Loucy (cell line): ENCODE measurements around the gene EGF.
"Not testable (repeated sequence)": the region's sequence is repeated elsewhere in the genome, so short reads cannot be mapped to it uniquely, and the experiment has no call there.

Experiments
- EZH2phosphoT487 ChIP-seq: fragments of 200-600 bp; IDR thresholded peaks from 2 replicates; pipeline ENCODE4 v1.6.1; 2018; ENCODE audit warnings: antibody characterized with exemption, mild to moderate bottlenecking, moderate library complexity, borderline replicate concordance
- TF ChIP-seq, protein P1 (sequence below): fragments of 200-600 bp; sonication (generic); conservative IDR thresholded peaks from 2 replicates; pipeline ENCODE4 v1.5.1; 2014; ENCODE audit warnings: mild to moderate bottlenecking, antibody characterized with exemption, low read length

DNA sequence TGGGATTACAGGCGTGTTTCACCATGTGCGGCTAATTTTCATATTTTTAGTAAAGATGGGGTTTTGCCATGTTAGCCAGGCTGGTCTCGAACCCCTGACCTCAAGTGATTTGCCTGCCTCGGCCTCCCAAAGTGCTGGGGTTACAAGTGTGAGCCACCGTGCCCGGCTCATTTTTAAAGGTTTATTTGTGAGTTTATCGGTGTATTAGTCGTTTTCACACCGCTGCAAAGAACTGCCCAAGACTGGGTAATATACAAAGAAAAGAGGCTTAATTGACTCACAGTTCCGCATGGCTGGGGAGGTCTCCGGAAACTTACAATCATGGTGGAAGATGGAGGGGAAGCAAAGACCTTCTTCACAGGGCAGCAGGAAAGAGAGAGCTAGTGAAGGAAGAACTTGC is 126.5 kb downstream of the EGF start:
- TF ChIP-seq, protein P1, sequence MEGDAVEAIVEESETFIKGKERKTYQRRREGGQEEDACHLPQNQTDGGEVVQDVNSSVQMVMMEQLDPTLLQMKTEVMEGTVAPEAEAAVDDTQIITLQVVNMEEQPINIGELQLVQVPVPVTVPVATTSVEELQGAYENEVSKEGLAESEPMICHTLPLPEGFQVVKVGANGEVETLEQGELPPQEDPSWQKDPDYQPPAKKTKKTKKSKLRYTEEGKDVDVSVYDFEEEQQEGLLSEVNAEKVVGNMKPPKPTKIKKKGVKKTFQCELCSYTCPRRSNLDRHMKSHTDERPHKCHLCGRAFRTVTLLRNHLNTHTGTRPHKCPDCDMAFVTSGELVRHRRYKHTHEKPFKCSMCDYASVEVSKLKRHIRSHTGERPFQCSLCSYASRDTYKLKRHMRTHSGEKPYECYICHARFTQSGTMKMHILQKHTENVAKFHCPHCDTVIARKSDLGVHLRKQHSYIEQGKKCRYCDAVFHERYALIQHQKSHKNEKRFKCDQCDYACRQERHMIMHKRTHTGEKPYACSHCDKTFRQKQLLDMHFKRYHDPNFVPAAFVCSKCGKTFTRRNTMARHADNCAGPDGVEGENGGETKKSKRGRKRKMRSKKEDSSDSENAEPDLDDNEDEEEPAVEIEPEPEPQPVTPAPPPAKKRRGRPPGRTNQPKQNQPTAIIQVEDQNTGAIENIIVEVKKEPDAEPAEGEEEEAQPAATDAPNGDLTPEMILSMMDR: not testable (repeated sequence)
- TF ChIP-seq EZH2phosphoT487: not testable (repeated sequence)
